GM12878 (cell line): ENCODE data around the gene RCCD1. TPM values are rescaled to one million over a fixed set of nuclear protein-coding genes. Genes with fewer than 3 reads are reported as not detected.

ENCODE experiments used
- ATAC-seq: fragments of 200-7000 bp; cut with Tn5 transposase; 3 replicates; pipeline ENCODE4 v1.9.1; 2020; ENCODE audit warnings: mild to moderate bottlenecking, moderate library complexity
- Bru-seq: library from RNA; stranded (reverse); fragments of 400-500 nt; gene quantifications from one replicate; lab custom pipeline; 2021; lab: Mats Ljungman, UMichigan
- BruChase-seq, 2 experiments: library from RNA; stranded (reverse); fragments of 400-500 nt; gene quantifications; one replicate each; lab custom pipeline; 2021; lab: Mats Ljungman, UMichigan
- BruUV-seq: library from RNA; stranded (reverse); fragments of 400-500 nt; replicated peaks from 2 replicates; lab custom pipeline; 2021; lab: Mats Ljungman, UMichigan
- CTCF ChIA-PET: fragments of 300-600 bp; sonication (Branson Sonifier 250); formaldehyde crosslinking; extraction: SDS; loops from one replicate; lab custom pipeline; 2021; ENCODE audit warnings: inconsistent platforms; lab: Yijun Ruan, JAX
- POLR2A ChIA-PET: fragments of 350-600 bp; formaldehyde crosslinking; extraction: SDS; loops from one replicate; lab custom pipeline; 2021; ENCODE audit warnings: inconsistent platforms; lab: Charles Lee
- RAD21 ChIA-PET: fragments of 300-600 bp; sonication (Branson Sonifier 250); formaldehyde crosslinking; loops from one replicate; lab custom pipeline; 2023; ENCODE audit warnings: antibody characterized with exemption; ENCODE audit not compliant: unreplicated experiment; lab: Charles Lee
- SMC1A ChIA-PET: fragments of 300-600 bp; sonication (Branson Sonifier 250); formaldehyde crosslinking; loops from one replicate; lab custom pipeline; 2023; ENCODE audit not compliant: unreplicated experiment, uncharacterized antibody; lab: Charles Lee
- DNase-seq: peaks from one replicate; pipeline ENCODE4 v3.0.0-alpha.2; 2011; ENCODE audit warnings: low read depth, low spot score
- FAIRE-seq: peaks from 3 replicates; lab custom pipeline; 2011; peaks lifted over from hg19 to GRCh38; lab: Jason Lieb, UNC
- H2AFZ ChIP-seq: 2 replicates; pipeline ENCODE4 v1.6.0; 2011; ENCODE audit warnings: low read depth, low read length, control low read depth; ENCODE audit not compliant: control insufficient read depth
- H3K27ac ChIP-seq: 2 replicates; pipeline ENCODE4 v1.5.1; 2011; ENCODE audit warnings: control low read depth; ENCODE audit not compliant: control insufficient read depth, insufficient read depth
- H3K27me3 ChIP-seq, 2 experiments: replicated peaks in 1 of 2; 2 replicates each; pipeline versions ENCODE4 v1.6.0 to v1.6.1; 2011; ENCODE audit warnings: low read length in 1 of 2; ENCODE audit not compliant: control insufficient read depth in 2 of 2, insufficient read depth in 2 of 2
- H3K36me3 ChIP-seq, 2 experiments: 2 replicates each; pipeline ENCODE4 v1.5.1; 2011; ENCODE audit warnings: low read length in 1 of 2; ENCODE audit not compliant: control insufficient read depth in 2 of 2, insufficient read depth in 2 of 2
- H3K4me1 ChIP-seq: 2 replicates; pipeline ENCODE4 v1.6.1; 2011; ENCODE audit warnings: mild to moderate bottlenecking, low read length, moderate library complexity, mixed read lengths; ENCODE audit not compliant: control insufficient read depth, insufficient read depth
- H3K4me2 ChIP-seq: 2 replicates; pipeline ENCODE4 v1.6.0; 2011; ENCODE audit warnings: control low read depth; ENCODE audit not compliant: control insufficient read depth, insufficient read depth
- H3K4me3 ChIP-seq: fragments of 200-600 bp; sonication (generic); 2 replicates; pipeline ENCODE4 v1.5.1; 2016
- H3K79me2 ChIP-seq: 2 replicates; pipeline ENCODE4 v1.6.0; 2011; ENCODE audit warnings: low read length; ENCODE audit not compliant: control insufficient read depth, insufficient read depth
- H3K9ac ChIP-seq: 2 replicates; pipeline ENCODE4 v1.8.0; 2011; ENCODE audit warnings: low read length, control low read depth, mixed read lengths; ENCODE audit not compliant: control insufficient read depth, insufficient read depth
- H3K9me3 ChIP-seq: replicated peaks from 3 replicates; pipeline ENCODE4 v1.5.1; 2011; ENCODE audit warnings: mild to moderate bottlenecking, low read length; ENCODE audit not compliant: control insufficient read depth, insufficient read depth
- H4K20me1 ChIP-seq: 2 replicates; pipeline ENCODE4 v1.6.0; 2011; ENCODE audit not compliant: control insufficient read depth, insufficient read depth
- ATF2 ChIP-seq: IDR thresholded peaks from 2 replicates; pipeline ENCODE4 v1.6.1; 2012; ENCODE audit warnings: low read length, inconsistent platforms
- BMI1 ChIP-seq: fragments of 450-650 bp; IDR thresholded peaks from 2 replicates; pipeline ENCODE4 v1.6.1; 2016; ENCODE audit warnings: mild to moderate bottlenecking, moderate library complexity, borderline replicate concordance
- HDAC2 ChIP-seq: fragments of 200-600 bp; sonication (generic); IDR thresholded peaks from 2 replicates; pipeline ENCODE4 v1.6.1; 2017
- HDGF ChIP-seq: fragments of 450-650 bp; IDR thresholded peaks from 2 replicates; pipeline ENCODE4 v1.6.1; 2016; ENCODE audit warnings: antibody characterized with exemption
- IRF5 ChIP-seq: fragments of 450-650 bp; IDR thresholded peaks from 2 replicates; pipeline ENCODE4 v1.6.1; 2017; ENCODE audit warnings: borderline replicate concordance
- JUND ChIP-seq: IDR thresholded peaks from 2 replicates; pipeline ENCODE4 v1.6.1; 2012; ENCODE audit warnings: low read depth, mild to moderate bottlenecking, low read length, improper control_type of control experiment, moderate library complexity
- MXI1 ChIP-seq: fragments of 150-350 bp; IDR thresholded peaks from 2 replicates; pipeline ENCODE4 v1.6.1; 2011; ENCODE audit warnings: low read depth, mild to moderate bottlenecking, inconsistent platforms, low read length, improper control_type of control experiment
- NBN ChIP-seq: fragments of 450-650 bp; IDR thresholded peaks from 2 replicates; pipeline ENCODE4 v1.6.1; 2016
- ZNF217 ChIP-seq: fragments of 450-650 bp; IDR thresholded peaks from 2 replicates; pipeline ENCODE4 v1.6.1; 2017; ENCODE audit warnings: antibody characterized with exemption, mild to moderate bottlenecking
- ZSCAN29 ChIP-seq: fragments of 450-650 bp; IDR thresholded peaks from 2 replicates; pipeline ENCODE4 v1.6.1; 2017; ENCODE audit warnings: mild to moderate bottlenecking, moderate library complexity
- WGBS: methylation state at CpG from one replicate; pipeline ENCODE4 v1.1.6; 2016; ENCODE audit warnings: low lambda C conversion rate; ENCODE audit not compliant: insufficient replicate concordance, insufficient coverage; ENCODE audit errors: missing lambda C conversion rate; 5-methylcytosine and 5-hydroxymethylcytosine counted together
- in situ Hi-C: fragments of 300-500 bp; cut with MboI; formaldehyde crosslinking; loops from 9 replicates; pipeline ENCODE4 v1.14.3; 2018; ENCODE audit warnings: mixed read lengths
- intact Hi-C: fragments of 100-400 bp; cut with micrococcal nuclease; formaldehyde crosslinking; loops from one replicate; pipeline ENCODE4 v1.14.2; 2022; ENCODE audit not compliant: unreplicated experiment
- long read RNA-seq, 2 experiments: library from polyadenylated mRNA; unstranded; transcript quantifications; one replicate each; pipeline ENCODE4 v2.0.0, GENCODE V29; 2019 to 2020
- polyA minus RNA-seq, 3 experiments: library from RNA; depleted of rRNA, polyadenylated mRNA; stranded (reverse); fragments of >200 nt; gene quantifications; 2 replicates each; pipeline ENCODE4 v1.2.3, GENCODE V29; 2011
- polyA plus RNA-seq, 11 experiments: library from polyadenylated mRNA; depleted of rRNA in 4 of 11; unstranded in 6 of 11; stranded (reverse) in 5 of 11; fragments of >200 nt; fragmentation: Nextera tagmentation in 4 of 11; fragmentation: Illumina TruSeq in 1 of 11; extraction: Ambion mirVana in 4 of 11; extraction: Trizol in 1 of 11; gene quantifications; 1 replicate in 1 of 11; 2 replicates in 10 of 11; pipeline versions ENCODE4 v1.2.1 to v1.2.3, GENCODE V29; 2011 to 2016; ENCODE audit warnings: inconsistent platforms in 2 of 11, missing spikeins in 2 of 11, low read depth in 1 of 11
- total RNA-seq, 4 experiments: library from RNA; depleted of rRNA in 3 of 4; stranded (reverse); fragments of >200 nt in 3 of 4; fragmentation: Illumina TruSeq in 1 of 4; extraction: Trizol in 1 of 4; gene quantifications; 2 replicates each; pipeline versions ENCODE4 v1.2.1 to v1.2.3, GENCODE V29; 2013 to 2021
- TF ChIP-seq, protein P1 (sequence below): fragments of 450-650 bp; conservative IDR thresholded peaks from 2 replicates; pipeline ENCODE4 v1.6.1; 2017; ENCODE audit warnings: mild to moderate bottlenecking, moderate library complexity

RCCD1 gene, protein sequence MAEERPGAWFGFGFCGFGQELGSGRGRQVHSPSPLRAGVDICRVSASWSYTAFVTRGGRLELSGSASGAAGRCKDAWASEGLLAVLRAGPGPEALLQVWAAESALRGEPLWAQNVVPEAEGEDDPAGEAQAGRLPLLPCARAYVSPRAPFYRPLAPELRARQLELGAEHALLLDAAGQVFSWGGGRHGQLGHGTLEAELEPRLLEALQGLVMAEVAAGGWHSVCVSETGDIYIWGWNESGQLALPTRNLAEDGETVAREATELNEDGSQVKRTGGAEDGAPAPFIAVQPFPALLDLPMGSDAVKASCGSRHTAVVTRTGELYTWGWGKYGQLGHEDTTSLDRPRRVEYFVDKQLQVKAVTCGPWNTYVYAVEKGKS
- total RNA-seq (2013; cell fraction: nucleolus; rRNA removed) = 79.1 and 84.8 TPM in 2 replicates
- total RNA-seq (2014; rRNA removed) (19.5 and 19.7 TPM in 2 replicates), total RNA-seq (2014; rRNA removed; fragmentation: Illumina TruSeq; extraction: Trizol) (10.0 and 10.6 TPM in 2 replicates), total RNA-seq (2021) (23.5 and 25.6 TPM in 2 replicates), polyA plus RNA-seq (2011; rRNA removed) (19.1 and 22.1 TPM in 2 replicates), polyA plus RNA-seq (2014; fragmentation: Illumina TruSeq; extraction: Trizol) (10.7 and 11.5 TPM in 2 replicates), polyA plus RNA-seq (2014; fragmentation: Nextera tagmentation; extraction: Ambion mirVana) (1 to 10 TPM; 5.2 to 8.0 TPM), polyA plus RNA-seq (2014; rRNA removed) (27.3 and 27.4 TPM in 2 replicates), polyA plus RNA-seq (2016; fragmentation: Nextera tagmentation; extraction: Ambion mirVana) (10 to 100 TPM; 29.5 to 30.4 TPM), polyA minus RNA-seq (2011; rRNA and poly(A)+ RNA removed) (11.0 and 13.1 TPM in 2 replicates), Bru-seq, nascent RNA (percentile 80 among the genes with signal in this experiment), BruChase-seq, experiment 1, labeled RNA remaining after a 6-hour chase (percentile 71 among the genes with signal in this experiment), BruChase-seq, experiment 2, labeled RNA remaining after a 2-hour chase (percentile 68 among the genes with signal in this experiment)
- 8.6 TPM for polyA plus RNA-seq (2011; ENCODE audit: low read depth)
- 13.5 and 18.1 TPM in 2 replicates for polyA plus RNA-seq (2011; cell fraction: cytosol; rRNA removed)
- polyA plus RNA-seq (2011; cell fraction: nucleus; rRNA removed) = 121 and 130 TPM in 2 replicates
- polyA plus RNA-seq (2012) = 15.9 and 16.7 TPM in 2 replicates
- polyA minus RNA-seq (2011; cell fraction: cytosol; rRNA and poly(A)+ RNA removed) = 4.5 and 7.6 TPM in 2 replicates
- 18.5 and 31.2 TPM in 2 replicates for polyA minus RNA-seq (2011; cell fraction: nucleus; rRNA and poly(A)+ RNA removed)
- long read RNA-seq, experiment 1, transcript RCCD1-201 (8 exons, 2,689 nt) = major isoform, 10 of 30 reads
- long read RNA-seq, experiment 1, partial matches to known transcripts = 4 of 30 reads
- long read RNA-seq, experiment 1, other reads (novel, unspliced or antisense) = 15 of 30 reads
- long read RNA-seq, experiment 2, partial matches to known transcripts = 2 of 7 reads
- long read RNA-seq, experiment 2, other reads (novel, unspliced or antisense) = 5 of 7 reads

DNA sequence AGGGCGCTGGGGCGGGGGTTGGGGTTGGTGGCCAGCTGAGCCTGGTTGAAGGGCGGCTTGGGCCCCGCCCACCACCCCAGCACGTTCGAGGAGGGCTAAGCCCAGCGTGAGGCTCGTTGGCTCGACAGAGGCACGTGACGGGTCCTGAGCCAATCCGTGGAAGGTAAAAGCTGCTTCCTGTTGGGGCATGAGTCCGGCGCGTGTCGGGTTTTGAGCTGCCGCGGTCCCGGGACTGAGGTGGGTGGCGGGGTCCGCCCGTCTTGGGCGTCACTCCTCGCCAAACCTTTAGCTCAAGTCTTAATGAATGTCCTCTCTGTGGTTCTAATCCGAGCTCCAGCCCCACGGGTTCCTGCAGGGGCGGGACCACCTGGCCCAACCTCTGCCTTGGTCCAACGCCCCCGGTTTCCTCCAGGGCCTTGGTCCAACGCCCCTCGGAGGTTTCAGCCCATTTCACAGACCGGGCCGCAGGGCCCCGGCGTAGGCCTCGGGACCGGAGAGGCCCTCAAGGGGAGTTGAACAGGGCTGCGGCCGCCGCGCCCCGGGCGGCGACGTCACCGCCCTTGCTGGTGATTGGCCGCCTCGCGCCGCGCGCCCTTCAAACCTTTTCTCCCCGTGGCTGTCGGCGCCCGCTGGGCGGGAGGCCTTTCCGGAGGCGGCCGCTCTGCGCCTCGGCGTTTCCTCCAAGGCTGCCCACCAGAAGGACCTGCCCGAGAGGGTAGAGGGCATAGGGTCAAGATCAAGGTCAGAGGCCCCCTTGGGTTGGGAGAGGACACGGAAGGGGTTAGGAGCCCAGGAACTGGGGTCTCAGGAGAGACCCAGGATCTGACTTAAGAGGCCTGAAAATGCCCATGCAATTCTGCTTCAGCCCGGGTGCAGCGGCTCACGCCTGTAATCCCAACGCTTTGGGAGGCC lies at the start of gene RCCD1:
RCCD1 (plus strand) TSS at position 173 of the 912 bp plus-strand sequence. CDS start 1,851 bp downstream, outside the sequence.
- in situ Hi-C loops (loop anchor here (25.0 kb wide), 1 partner anchor 1368 kb away; the partner anchor contains the start of gene TICRR), intact Hi-C loops (loop anchor here (1.0 to 5.0 kb wide), 4 partner anchors 20 to 92 kb away; partner anchors contain the start of genes PRC1, UNC45A and VPS33B)
- ChIA-PET SMC1A (interaction anchor here (0.8 to 4.1 kb wide), 8 partner anchors 21 to 317 kb away, joined by 3 to 18 read pairs (median 5); partner anchors contain the start of genes HDDC3 and UNC45A), CTCF (interaction anchor here (0.5 to 6.4 kb wide), 16 partner anchors 12 to 1307 kb away, joined by 3 to 74 read pairs (median 5); partner anchors contain the start of genes HDDC3, PRC1 and UNC45A), RAD21 (interaction anchor here (0.7 to 4.5 kb wide), 16 partner anchors 8 to 317 kb away, joined by 3 to 24 read pairs (median 3); partner anchors contain the start of genes HDDC3, MAN2A2, UNC45A and VPS33B), POLR2A (interaction anchor here (0.6 to 3.6 kb wide), 13 partner anchors 9 to 749 kb away, joined by 3 to 26 read pairs (median 3); partner anchors contain the start of genes BLM, HDDC3, PRC1 and UNC45A)
- under 1% methylated on average over 69 of the region's 69 CpGs for WGBS
- Histone ChIP-seq H3K9me3 (no peaks in the 10 kb centered on the region), H3K4me1 (peaks cover 3% of the 10 kb centered on the region; the same call in 1 of the 2 replicates), H3K27ac (peak within 1 kb of the TSS; percentile 98), H2AFZ (peak within 1 kb of the TSS; percentile 94), H4K20me1 (no peaks in the 10 kb centered on the region), H3K79me2 (peaks cover 24% of the 10 kb centered on the region), H3K36me3 (peaks cover 18 to 20% of the 10 kb centered on the region in 2 experiments), H3K4me2 (peak within 1 kb of the TSS; percentile 78), H3K9ac (peak within 1 kb of the TSS; percentile 98), H3K27me3 (no peaks in the 10 kb centered on the region), H3K4me3 (peak within 1 kb of the TSS; percentile 87)
- ATAC-seq (peak; percentile 98), DNase-seq (peak; percentile 91), FAIRE-seq (peak; percentile 99)
- TSS peak; percentile 76 for BruUV-seq
- TF ChIP-seq, protein P1, sequence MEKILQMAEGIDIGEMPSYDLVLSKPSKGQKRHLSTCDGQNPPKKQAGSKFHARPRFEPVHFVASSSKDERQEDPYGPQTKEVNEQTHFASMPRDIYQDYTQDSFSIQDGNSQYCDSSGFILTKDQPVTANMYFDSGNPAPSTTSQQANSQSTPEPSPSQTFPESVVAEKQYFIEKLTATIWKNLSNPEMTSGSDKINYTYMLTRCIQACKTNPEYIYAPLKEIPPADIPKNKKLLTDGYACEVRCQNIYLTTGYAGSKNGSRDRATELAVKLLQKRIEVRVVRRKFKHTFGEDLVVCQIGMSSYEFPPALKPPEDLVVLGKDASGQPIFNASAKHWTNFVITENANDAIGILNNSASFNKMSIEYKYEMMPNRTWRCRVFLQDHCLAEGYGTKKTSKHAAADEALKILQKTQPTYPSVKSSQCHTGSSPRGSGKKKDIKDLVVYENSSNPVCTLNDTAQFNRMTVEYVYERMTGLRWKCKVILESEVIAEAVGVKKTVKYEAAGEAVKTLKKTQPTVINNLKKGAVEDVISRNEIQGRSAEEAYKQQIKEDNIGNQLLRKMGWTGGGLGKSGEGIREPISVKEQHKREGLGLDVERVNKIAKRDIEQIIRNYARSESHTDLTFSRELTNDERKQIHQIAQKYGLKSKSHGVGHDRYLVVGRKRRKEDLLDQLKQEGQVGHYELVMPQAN = peak; percentile 99
- TF ChIP-seq ATF2 (peak; percentile 80), MXI1 (peak; percentile 91), ZNF217 (no peak), IRF5 (no peak), NBN (peak; percentile 86), BMI1 (no peak), HDGF (peak; percentile 70; the same call in 1 of the 2 replicates), JUND (no peak), ZSCAN29 (no peak), HDAC2 (peak; percentile 93)
